Left renal pelvis (tissue), 4 donors: Measurements from ENCODE around the gene ATP13A3. TPM values are rescaled to one million over a fixed set of nuclear protein-coding genes. Genes with fewer than 3 reads are reported as not detected.

Source experiments
- polyA plus RNA-seq, 4 donors: library from polyadenylated mRNA; unstranded; fragments of 120-200 nt; gene quantifications; one replicate each; pipeline ENCODE4 v1.2.1, GENCODE V29; 2013; ENCODE audit not compliant: insufficient read length in 4 of 4

ATP13A3 gene
- polyA plus RNA-seq, 4 donors: 65.6 to 112 (median 105) TPM

Other genes with a start within 250 kb of the ATP13A3 start
- gene CPN2, start 135.7 kb downstream of the ATP13A3 start, polyA plus RNA-seq: 1 to 10 TPM in 1 of 4 donors, under 1 TPM in 3; 0.16 to 1.0 (median 0.44) TPM
- gene LRRC15, start 117.3 kb downstream of the ATP13A3 start, polyA plus RNA-seq: under 1 TPM in 1 of 4 donors, not detected in 3; 0.09 TPM
- under 1 TPM; 0.40 to 0.91 (median 0.69) TPM for gene GP5, start 87.7 kb downstream of the ATP13A3 start, polyA plus RNA-seq
- gene TMEM44, start 146.4 kb upstream of the ATP13A3 start, polyA plus RNA-seq: 10 to 100 TPM; 15.7 to 22.9 (median 19.5) TPM
- 10 to 100 TPM; 28.0 to 48.3 (median 36.1) TPM for gene LSG1, start 185.2 kb upstream of the ATP13A3 start, polyA plus RNA-seq
- gene FAM43A, start 198.9 kb upstream of the ATP13A3 start, polyA plus RNA-seq: 10 to 100 TPM in 1 of 4 donors, 1 to 10 TPM in 3; 4.8 to 13.3 (median 6.2) TPM